GM12801 (cell line): ENCODE measurements around the gene VASH2.

Source experiments
- CTCF ChIP-seq: IDR thresholded peaks from one replicate; pipeline ENCODE4 v1.5.1; 2011; ENCODE audit warnings: control low read depth; ENCODE audit not compliant: insufficient read length; ENCODE audit errors: extremely low read depth

VASH2 gene

GRCh38 chr1:212964102-212964501, 13.8 kb downstream of the VASH2 start:
- TF ChIP-seq CTCF: no peak

- TF ChIP-seq CTCF: no peak
These were observed 16.3 kb downstream of the VASH2 start for GRCh38 chr1:212966616-212967015.

GRCh38 chr1:212967801-212968200, 17.5 kb downstream of the VASH2 start:
- TF ChIP-seq CTCF: no peak

- no peak for TF ChIP-seq CTCF
These were observed 18.1 kb downstream of the VASH2 start for GRCh38 chr1:212968368-212968863.

- TF ChIP-seq CTCF: no peak
These were observed 19.7 kb downstream of the VASH2 start for GRCh38 chr1:212970085-212970484.

GRCh38 chr1:212971312-212971711, 21.0 kb downstream of the VASH2 start:
- no peak for TF ChIP-seq CTCF

GRCh38 chr1:212973426-212973825, 23.1 kb downstream of the VASH2 start:
- no peak for TF ChIP-seq CTCF

GRCh38 chr1:212973899-212974298, 23.6 kb downstream of the VASH2 start:
- no peak for TF ChIP-seq CTCF
